GM21529 (cell line): ENCODE results near the gene SRPX2.

Source experiments
- ATAC-seq: cut with Tn5 transposase; IDR thresholded peaks from one replicate; pipeline ENCODE4 v1.9.1; 2021; ENCODE audit not compliant: unreplicated experiment

The SRPX2 gene, protein sequence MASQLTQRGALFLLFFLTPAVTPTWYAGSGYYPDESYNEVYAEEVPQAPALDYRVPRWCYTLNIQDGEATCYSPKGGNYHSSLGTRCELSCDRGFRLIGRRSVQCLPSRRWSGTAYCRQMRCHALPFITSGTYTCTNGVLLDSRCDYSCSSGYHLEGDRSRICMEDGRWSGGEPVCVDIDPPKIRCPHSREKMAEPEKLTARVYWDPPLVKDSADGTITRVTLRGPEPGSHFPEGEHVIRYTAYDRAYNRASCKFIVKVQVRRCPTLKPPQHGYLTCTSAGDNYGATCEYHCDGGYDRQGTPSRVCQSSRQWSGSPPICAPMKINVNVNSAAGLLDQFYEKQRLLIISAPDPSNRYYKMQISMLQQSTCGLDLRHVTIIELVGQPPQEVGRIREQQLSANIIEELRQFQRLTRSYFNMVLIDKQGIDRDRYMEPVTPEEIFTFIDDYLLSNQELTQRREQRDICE

GRCh38 chrX:100643956-100644860 lies at the start of gene SRPX2:
Gene SRPX2 (plus strand): TSS chrX:100644199. CDS start chrX:100646323, 2,124 bp downstream.
- peak; percentile 68 for ATAC-seq

- no peak for ATAC-seq
These were observed 47.4 kb upstream of the SRPX2 start for GRCh38 chrX:100596601-100597000.

DNA sequence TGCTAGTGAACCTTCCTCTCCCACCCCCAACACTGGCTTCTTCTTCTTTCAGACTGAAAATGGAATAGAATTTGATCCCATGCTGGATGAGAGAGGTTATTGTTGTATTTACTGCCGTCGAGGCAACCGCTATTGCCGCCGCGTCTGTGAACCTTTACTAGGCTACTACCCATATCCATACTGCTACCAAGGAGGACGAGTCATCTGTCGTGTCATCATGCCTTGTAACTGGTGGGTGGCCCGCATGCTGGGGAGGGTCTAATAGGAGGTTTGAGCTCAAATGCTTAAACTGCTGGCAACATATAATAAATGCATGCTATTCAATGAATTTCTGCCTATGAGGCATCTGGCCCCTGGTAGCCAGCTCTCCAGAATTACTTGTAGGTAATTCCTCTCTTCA lies 44.5 kb upstream of the SRPX2 start:
- no peak for ATAC-seq

DNA sequence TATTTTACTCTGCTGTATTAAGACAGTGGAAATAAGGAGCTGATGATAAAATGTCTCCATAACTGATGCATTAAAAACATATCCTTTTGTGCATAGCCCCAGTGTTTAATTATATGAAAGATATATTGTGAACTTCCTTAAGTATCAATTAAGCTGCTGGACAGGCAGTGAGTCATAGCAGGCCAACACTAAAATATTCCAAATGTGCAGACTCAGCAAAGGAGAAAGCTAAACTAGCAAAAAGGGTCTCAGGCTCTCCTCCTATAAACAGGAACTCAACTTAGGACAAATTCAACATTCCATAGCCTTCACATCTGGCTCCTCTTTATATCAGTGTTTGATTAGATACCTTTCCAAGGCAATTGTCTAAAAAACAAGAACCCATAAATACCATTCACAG lies 43.7 kb upstream of the SRPX2 start:
- ATAC-seq: no peak

DNA sequence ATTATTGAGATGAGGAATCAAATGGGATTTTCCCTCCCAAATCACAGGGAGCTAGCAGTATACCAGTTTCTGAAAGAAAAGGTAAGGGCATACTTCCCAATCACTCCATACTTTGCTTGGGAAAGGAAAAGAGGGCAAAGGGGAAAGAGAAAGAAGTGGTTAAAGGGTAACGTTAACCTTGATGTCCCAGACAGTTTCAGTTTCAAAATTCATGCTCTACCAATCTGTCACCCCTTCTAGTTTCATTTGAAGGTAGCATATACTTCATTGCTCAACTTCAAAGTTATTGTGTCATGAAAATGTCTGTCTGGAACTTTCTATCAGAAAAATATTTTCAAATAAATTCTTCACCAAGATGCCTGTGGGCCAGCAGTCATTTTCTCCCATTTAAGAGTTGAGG lies 43.2 kb upstream of the SRPX2 start:
- ATAC-seq: peak; percentile 48

GRCh38 chrX:100606753-100607152 lies 37.2 kb upstream of the SRPX2 start:
- no peak for ATAC-seq

GRCh38 chrX:100609591-100609990 lies 34.4 kb upstream of the SRPX2 start:
- no peak for ATAC-seq

DNA sequence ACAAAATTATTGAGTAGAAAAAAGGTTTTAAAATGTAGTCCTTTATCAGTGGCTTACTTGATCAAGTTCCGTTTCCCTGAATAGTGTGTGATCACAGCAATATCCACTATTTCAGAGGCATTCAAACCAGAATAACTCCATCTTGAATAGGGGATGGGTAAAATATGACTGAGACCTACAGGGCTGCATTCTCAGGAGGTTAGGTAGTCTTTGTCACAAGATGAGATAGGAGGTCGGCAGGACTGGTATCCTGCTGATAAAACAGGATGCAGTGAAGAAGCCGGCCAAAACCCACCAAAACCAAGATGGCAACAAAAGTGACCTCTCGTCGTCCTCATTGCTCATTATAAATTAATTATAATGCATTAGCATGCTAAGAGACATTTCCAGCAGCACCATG lies 32.0 kb upstream of the SRPX2 start:
- no peak for ATAC-seq

DNA sequence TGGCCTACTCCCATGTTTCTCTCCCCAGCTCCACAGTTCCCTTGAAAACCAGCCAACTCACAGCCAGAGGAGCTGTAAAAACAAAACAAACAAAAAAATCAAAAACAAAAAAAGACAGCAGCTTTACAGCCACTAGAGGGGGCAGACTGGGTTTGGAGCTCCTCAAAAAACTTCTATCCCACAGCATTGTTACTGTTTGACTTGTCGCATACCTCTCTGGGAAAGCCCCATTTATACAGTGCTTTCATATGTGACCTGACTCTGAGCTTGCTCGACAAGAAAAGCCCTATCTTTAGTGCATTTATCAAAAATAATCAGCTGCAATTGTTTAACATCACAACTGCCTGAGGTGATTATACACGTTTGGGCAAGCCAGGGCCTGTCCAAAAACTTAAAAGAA lies 29.0 kb upstream of the SRPX2 start:
- ATAC-seq: peak; percentile 100

DNA sequence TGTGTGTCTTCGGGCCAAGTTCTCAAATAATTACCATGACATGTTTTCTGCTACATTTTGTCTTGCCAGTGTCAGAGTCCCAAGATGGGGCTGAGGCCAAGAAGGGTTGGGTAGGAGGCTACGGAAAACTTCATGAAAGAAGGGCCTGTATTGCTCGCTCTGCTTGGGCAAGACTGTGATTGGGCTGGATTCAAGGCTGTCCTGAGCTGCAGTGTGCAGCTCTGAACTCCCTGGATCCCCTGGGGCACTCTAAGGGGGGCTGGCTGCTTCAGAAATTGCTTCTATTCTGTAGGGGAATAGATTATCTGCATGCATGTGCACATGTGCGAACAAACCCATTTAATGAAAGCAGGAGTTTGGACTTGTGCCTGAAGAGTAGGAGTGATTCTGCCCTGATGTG lies 21.0 kb upstream of the SRPX2 start:
- no peak for ATAC-seq

- ATAC-seq: peak; percentile 96
These were observed 18.0 kb upstream of the SRPX2 start for GRCh38 chrX:100625985-100626491.

- no peak for ATAC-seq
These were observed 9.0 kb upstream of the SRPX2 start for GRCh38 chrX:100635040-100635439.

GRCh38 chrX:100635989-100636320 lies 8.0 kb upstream of the SRPX2 start:
- no peak for ATAC-seq

DNA sequence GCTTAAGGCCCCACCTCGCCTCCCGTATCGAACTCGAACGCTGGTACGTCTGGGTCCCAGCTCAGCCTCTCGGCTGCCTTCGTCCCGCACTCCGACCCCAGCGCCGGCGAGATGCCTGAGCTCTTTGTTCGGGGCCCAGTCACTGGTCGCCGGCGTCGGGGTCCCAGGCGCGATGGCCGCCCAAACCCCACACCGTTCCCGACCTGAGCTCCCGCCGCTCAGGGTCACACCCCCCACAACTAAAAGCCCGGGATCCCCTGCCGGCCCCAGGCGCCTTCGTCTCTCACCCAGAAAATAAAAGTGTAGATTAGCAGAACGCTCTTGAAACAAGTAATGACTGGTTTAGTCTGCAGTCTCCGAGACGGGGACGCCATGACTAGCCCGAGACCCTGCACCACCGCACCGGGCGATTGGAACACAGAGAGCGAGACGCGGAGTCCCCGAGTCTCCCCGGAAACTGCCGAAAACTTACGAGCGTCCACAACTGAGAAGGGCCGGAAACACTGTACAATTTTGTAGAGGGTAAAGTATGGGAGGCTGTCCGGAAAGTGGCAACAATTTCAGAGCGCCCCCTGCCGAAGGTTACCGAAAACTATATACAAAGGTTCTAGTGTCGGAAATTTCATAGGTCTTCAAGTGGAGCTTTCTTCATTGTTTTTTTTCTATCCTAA lies 7.5 kb upstream of the SRPX2 start, which contains the start of gene TSPAN6:
TSS of gene TSPAN6 (minus strand) at position 486 of the 671 bp plus-strand sequence. CDS start at position 374, 112 bp downstream.
- peak; percentile 93 for ATAC-seq

GRCh38 chrX:100642290-100642689 lies 1.7 kb upstream of the SRPX2 start:
- ATAC-seq: no peak

GRCh38 chrX:100643212-100643611 lies 787 bp upstream of the SRPX2 start:
- no peak for ATAC-seq

DNA sequence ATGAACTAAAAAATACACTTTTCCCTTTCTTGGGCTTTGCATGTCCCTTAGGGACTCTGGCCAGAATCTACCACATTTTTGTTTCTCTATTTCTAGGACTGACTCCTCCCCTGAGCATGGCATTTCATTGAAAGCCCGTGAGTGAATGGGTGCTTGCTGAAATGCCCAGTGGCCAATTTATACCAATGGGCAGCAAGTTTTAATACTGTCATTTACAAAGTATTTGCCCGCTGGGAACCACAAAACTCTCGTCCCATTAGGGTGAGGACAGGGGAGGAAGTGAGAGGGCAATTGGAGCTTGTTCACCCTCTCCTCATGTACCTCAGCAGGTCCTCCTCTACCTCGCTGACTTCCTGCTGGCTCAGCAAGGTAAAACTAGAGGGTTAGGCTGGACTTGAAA lies 1.1 kb downstream of the SRPX2 start:
- ATAC-seq: no peak

DNA sequence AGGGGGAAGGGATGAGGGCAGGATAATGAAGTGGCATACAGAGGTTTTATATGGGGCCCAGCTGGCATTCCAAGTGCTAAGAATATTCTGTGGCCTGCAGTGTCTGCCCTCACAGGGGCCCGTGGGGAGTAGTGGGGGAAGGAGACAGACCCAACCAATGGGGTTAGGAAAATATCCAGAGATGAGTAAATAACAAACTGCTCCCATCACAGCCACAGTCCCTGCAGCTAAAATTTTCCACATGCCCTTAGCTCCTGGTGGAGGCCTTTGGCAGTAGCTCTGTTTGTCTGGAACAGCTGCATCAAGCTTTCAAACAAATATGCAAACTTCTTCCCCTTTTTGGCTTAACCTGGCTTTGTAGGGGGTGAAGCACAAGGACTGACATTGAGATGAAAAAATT lies 3.1 kb downstream of the SRPX2 start:
- no peak for ATAC-seq

- ATAC-seq: no peak
These were observed 3.7 kb downstream of the SRPX2 start for GRCh38 chrX:100647739-100648138.

DNA sequence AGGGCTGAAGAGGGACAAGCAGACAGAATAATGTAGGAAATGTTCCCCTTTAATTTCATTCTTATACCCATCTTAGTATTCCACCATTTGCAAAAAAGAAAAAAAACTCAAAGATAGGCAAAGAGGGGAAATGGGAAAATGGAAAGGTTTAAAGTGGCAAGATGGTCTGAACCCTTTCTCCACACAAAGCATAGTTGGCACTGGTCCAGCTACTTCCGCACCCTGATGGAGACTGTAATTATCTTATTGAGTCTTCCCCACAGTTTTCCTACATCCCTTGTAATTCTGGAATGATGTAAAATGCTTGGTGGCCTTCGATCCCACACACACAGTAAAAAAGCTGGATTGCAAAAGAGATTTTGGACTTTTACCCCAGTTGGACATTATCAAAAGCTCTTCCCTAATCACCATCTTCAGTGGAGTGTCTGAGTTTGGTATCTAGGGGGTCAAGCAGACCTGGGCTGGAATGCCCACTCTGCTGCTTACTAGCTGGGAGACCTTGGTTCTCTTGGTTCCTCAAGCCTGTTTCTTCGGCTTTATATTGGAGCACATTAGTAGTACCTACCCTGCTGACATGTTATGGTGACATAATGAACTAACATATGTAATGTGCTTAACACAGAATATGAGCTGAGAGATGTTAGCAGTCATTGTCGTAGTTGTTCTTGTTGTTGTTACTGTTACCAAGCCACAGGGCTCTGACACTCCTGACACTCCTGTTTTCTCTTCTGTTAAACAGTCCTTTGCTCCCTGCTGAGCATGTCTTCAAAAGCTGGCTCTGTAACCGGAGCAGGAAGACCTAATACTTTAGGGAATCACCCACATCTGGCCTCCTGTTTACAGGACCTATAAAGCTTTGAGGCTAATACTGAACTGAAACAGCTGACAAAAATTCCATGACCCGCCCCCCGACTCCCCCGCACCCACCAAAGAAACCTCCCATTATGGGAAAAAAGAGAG lies 4.7 kb downstream of the SRPX2 start:
- ATAC-seq: no peak
